Ovary (tissue), 3 donors: Measurements from ENCODE around the gene ANKRD10.

ENCODE experiments used
- CTCF ChIP-seq, 3 donors: fragments of 450-650 bp in 2 of 3; fragments of 200-600 bp in 1 of 3; IDR thresholded peaks; one replicate each; pipeline versions ENCODE4 v1.5.1 to v1.8.0; 2016 to 2022; ENCODE audit warnings: antibody characterized with exemption in 3 of 3, mild to moderate bottlenecking in 1 of 3
- EP300 ChIP-seq: sonication (generic); formaldehyde crosslinking; IDR thresholded peaks from one replicate; pipeline ENCODE4 v1.6.1; 2017; ENCODE audit warnings: antibody characterized with exemption
- donor health status: DM: no; HTN: no; CAD: no.

- no peak for TF ChIP-seq EP300
- TF ChIP-seq CTCF (IDR thresholded peaks at IDR 0.05), result no peak
Measured at GRCh38 chr13:110913322-110914080, 1.4 kb downstream of the ANKRD10 start.
